Astrocyte (in vitro differentiated cells and primary cell): ENCODE measurements around the gene CEP131. TPM values are rescaled to one million over a fixed set of nuclear protein-coding genes. Genes with fewer than 3 reads are reported as not detected.

Experiments
- DNase-seq: peaks from one replicate; pipeline ENCODE4 v3.0.0-alpha.2; 2010; ENCODE audit warnings: low read depth
- FAIRE-seq: peaks from 2 replicates; lab custom pipeline; 2011; peaks lifted over from hg19 to GRCh38; lab: Jason Lieb, UNC
- H2AFZ ChIP-seq: 2 replicates; pipeline ENCODE4 v1.6.0; 2012; ENCODE audit warnings: low read depth, low read length, inconsistent platforms
- H3K27ac ChIP-seq: 2 replicates; pipeline ENCODE4 v1.5.1; 2011; ENCODE audit warnings: low read depth, low read length, inconsistent platforms
- H3K27me3 ChIP-seq: 2 replicates; pipeline ENCODE4 v1.6.0; 2011; ENCODE audit warnings: low read length, inconsistent platforms; ENCODE audit not compliant: insufficient read depth
- H3K36me3 ChIP-seq: 2 replicates; pipeline ENCODE4 v1.5.1; 2011; ENCODE audit warnings: low read length, inconsistent platforms; ENCODE audit not compliant: insufficient read depth
- H3K4me1 ChIP-seq: 2 replicates; pipeline ENCODE4 v1.5.1; 2011; ENCODE audit warnings: low read length, inconsistent platforms; ENCODE audit not compliant: insufficient read depth
- H3K4me2 ChIP-seq: 2 replicates; pipeline ENCODE4 v1.6.0; 2012; ENCODE audit warnings: low read length, inconsistent platforms
- H3K4me3 ChIP-seq: 2 replicates; pipeline ENCODE4 v1.5.1; 2011; ENCODE audit warnings: low read depth, mild to moderate bottlenecking, low read length, inconsistent platforms; ENCODE audit not compliant: insufficient read depth
- H3K79me2 ChIP-seq: 2 replicates; pipeline ENCODE4 v1.6.0; 2012; ENCODE audit warnings: mild to moderate bottlenecking, low read length, inconsistent platforms; ENCODE audit not compliant: insufficient read depth
- H3K9ac ChIP-seq: 2 replicates; pipeline ENCODE4 v1.6.0; 2012; ENCODE audit warnings: mild to moderate bottlenecking, low read length, inconsistent platforms
- H3K9me3 ChIP-seq: 2 replicates; pipeline ENCODE4 v1.5.1; 2012; ENCODE audit warnings: low read depth, mild to moderate bottlenecking, low read length, inconsistent platforms; ENCODE audit not compliant: insufficient read depth
- H4K20me1 ChIP-seq: 2 replicates; pipeline ENCODE4 v1.6.0; 2012; ENCODE audit warnings: low read length, inconsistent platforms; ENCODE audit not compliant: insufficient read depth
- H3K27ac Mint-ChIP-seq: one replicate; pipeline ENCODE4 v1.8.0; 2021; ENCODE audit warnings: mild to moderate bottlenecking, mixed read lengths; ENCODE audit not compliant: unreplicated experiment
- H3K27me3 Mint-ChIP-seq: one replicate; pipeline ENCODE4 v1.8.0; 2021; ENCODE audit warnings: low read depth, mixed read lengths; ENCODE audit not compliant: unreplicated experiment
- H3K36me3 Mint-ChIP-seq: one replicate; pipeline ENCODE4 v1.8.0; 2021; ENCODE audit warnings: low read depth, mixed read lengths; ENCODE audit not compliant: unreplicated experiment
- H3K4me1 Mint-ChIP-seq: one replicate; pipeline ENCODE4 v1.8.0; 2021; ENCODE audit warnings: low read depth, mixed read lengths; ENCODE audit not compliant: unreplicated experiment
- H3K4me3 Mint-ChIP-seq: one replicate; pipeline ENCODE4 v1.8.0; 2021; ENCODE audit warnings: mild to moderate bottlenecking, moderate library complexity, mixed read lengths; ENCODE audit not compliant: unreplicated experiment
- H3K9me3 Mint-ChIP-seq: one replicate; pipeline ENCODE4 v1.8.0; 2021; ENCODE audit warnings: mild to moderate bottlenecking, mixed read lengths; ENCODE audit not compliant: unreplicated experiment
- EZH2 ChIP-seq: IDR thresholded peaks from 2 replicates; pipeline ENCODE4 v1.6.1; 2012; ENCODE audit warnings: mild to moderate bottlenecking, low read length, inconsistent platforms; ENCODE audit not compliant: insufficient read depth
- total RNA-seq: library from RNA; stranded (reverse); gene quantifications from 2 replicates; pipeline ENCODE4 v1.2.1, GENCODE V29; 2021
- TF ChIP-seq, protein P1 (sequence below): IDR thresholded peaks from 2 replicates; pipeline ENCODE4 v1.5.1; 2011; ENCODE audit warnings: low read depth, mild to moderate bottlenecking, inconsistent platforms, low read length, moderate library complexity; ENCODE audit not compliant: insufficient read depth

The CEP131 gene
- total RNA-seq, 1 donor from 2014 or later: 5.8 TPM

GRCh38 chr17:81161536-81161935, 61.2 kb downstream of the CEP131 start:
- DNase-seq: no peak
- Histone ChIP-seq H3K4me1 (no peaks in the 10 kb centered on the region), H3K9me3 (no peaks in the 10 kb centered on the region), H4K20me1 (no peaks in the 10 kb centered on the region), H2AFZ (no peak overlapping the region), H3K9ac (no peak overlapping the region), H3K27me3 (peaks cover 4% of the 10 kb centered on the region), H3K36me3 (no peaks in the 10 kb centered on the region), H3K4me2 (no peak overlapping the region), H3K4me3 (no peak overlapping the region), H3K79me2 (no peaks in the 10 kb centered on the region), H3K27ac (no peak overlapping the region)
- H3K27ac Mint-ChIP-seq: no peak overlapping the region
- FAIRE-seq: no peak
- H3K4me1 Mint-ChIP-seq: no peaks in the 10 kb centered on the region
- H3K9me3 Mint-ChIP-seq: no peaks in the 10 kb centered on the region
- H3K4me3 Mint-ChIP-seq: no peak overlapping the region
- H3K27me3 Mint-ChIP-seq: peaks cover 26% of the 10 kb centered on the region
- no peak for TF ChIP-seq EZH2
- TF ChIP-seq, protein P1, sequence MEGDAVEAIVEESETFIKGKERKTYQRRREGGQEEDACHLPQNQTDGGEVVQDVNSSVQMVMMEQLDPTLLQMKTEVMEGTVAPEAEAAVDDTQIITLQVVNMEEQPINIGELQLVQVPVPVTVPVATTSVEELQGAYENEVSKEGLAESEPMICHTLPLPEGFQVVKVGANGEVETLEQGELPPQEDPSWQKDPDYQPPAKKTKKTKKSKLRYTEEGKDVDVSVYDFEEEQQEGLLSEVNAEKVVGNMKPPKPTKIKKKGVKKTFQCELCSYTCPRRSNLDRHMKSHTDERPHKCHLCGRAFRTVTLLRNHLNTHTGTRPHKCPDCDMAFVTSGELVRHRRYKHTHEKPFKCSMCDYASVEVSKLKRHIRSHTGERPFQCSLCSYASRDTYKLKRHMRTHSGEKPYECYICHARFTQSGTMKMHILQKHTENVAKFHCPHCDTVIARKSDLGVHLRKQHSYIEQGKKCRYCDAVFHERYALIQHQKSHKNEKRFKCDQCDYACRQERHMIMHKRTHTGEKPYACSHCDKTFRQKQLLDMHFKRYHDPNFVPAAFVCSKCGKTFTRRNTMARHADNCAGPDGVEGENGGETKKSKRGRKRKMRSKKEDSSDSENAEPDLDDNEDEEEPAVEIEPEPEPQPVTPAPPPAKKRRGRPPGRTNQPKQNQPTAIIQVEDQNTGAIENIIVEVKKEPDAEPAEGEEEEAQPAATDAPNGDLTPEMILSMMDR: no peak
- H3K36me3 Mint-ChIP-seq: no peaks in the 10 kb centered on the region

DNA sequence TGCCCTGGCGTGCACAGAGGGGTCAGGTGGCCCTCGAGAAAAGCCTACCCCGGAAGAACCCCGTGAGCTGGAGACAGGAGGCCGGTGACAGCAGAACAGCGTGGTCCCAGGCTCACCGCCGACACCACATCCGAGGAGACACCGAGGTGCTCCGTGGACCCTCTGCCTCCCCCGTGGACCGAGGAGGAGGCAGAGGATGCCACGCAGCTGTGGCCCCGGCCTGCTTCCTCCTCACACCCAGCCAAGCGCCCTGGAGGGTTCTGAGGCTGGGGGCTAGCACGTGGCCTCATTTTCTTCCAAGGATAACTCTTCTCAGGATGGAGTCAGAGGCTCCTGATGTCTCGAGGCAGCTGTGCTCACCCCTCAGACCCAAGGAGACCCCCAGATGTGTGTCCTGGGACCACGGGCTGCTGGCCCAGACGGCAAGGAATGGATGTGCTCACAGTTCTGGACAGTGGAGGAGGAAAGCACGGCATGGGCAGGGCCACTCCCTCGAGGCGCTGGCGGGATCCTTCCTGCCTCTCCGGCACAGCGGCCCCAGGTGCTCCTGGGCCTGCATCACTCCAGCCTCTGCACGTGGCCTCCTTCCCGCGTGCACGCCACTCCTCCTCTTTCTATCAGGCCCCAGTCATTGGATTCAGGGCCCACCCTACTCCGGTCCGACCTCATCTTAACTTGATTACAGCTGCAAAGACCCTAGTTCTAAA, 61.9 kb downstream of the CEP131 start:
- Histone ChIP-seq H3K27ac (no peak overlapping the region), H3K9me3 (no peaks in the 10 kb centered on the region), H3K4me1 (no peaks in the 10 kb centered on the region), H3K79me2 (no peaks in the 10 kb centered on the region), H2AFZ (no peak overlapping the region), H3K27me3 (peaks cover 3% of the 10 kb centered on the region), H3K4me3 (no peak overlapping the region), H3K36me3 (no peaks in the 10 kb centered on the region), H4K20me1 (no peaks in the 10 kb centered on the region), H3K9ac (no peak overlapping the region), H3K4me2 (no peak overlapping the region)
- H3K4me3 Mint-ChIP-seq: no peak overlapping the region
- no peaks in the 10 kb centered on the region for H3K4me1 Mint-ChIP-seq
- FAIRE-seq (no peak), DNase-seq (no peak)
- H3K36me3 Mint-ChIP-seq: no peaks in the 10 kb centered on the region
- no peak overlapping the region for H3K27ac Mint-ChIP-seq
- peaks cover 26% of the 10 kb centered on the region for H3K27me3 Mint-ChIP-seq
- no peak for TF ChIP-seq EZH2
- TF ChIP-seq, protein P1: no peak
- H3K9me3 Mint-ChIP-seq: no peaks in the 10 kb centered on the region

- H3K9me3 ChIP-seq: no peaks in the 10 kb centered on the region
- FAIRE-seq: no peak
Measured at GRCh38 chr17:81160306-81160705, 62.5 kb downstream of the CEP131 start.

More at GRCh38 chr17:81160306-81160705, 62.5 kb downstream of the CEP131 start:
- H3K4me2 ChIP-seq: no peak overlapping the region
- H4K20me1 ChIP-seq: no peaks in the 10 kb centered on the region
- Mint-ChIP-seq H3K9me3 (no peaks in the 10 kb centered on the region), H3K4me3 (no peak overlapping the region), H3K27me3 (peaks cover 26% of the 10 kb centered on the region), H3K36me3 (no peaks in the 10 kb centered on the region), H3K27ac (no peak overlapping the region), H3K4me1 (no peaks in the 10 kb centered on the region)
- no peak overlapping the region for H3K27ac ChIP-seq
- TF ChIP-seq, protein P1: no peak
- TF ChIP-seq EZH2: no peak
- no peak overlapping the region for H3K4me3 ChIP-seq
- no peak overlapping the region for H2AFZ ChIP-seq
- no peaks in the 10 kb centered on the region for H3K36me3 ChIP-seq
- H3K4me1 ChIP-seq: no peaks in the 10 kb centered on the region
- H3K9ac ChIP-seq: no peak overlapping the region
- peaks cover under 1% of the 10 kb centered on the region for H3K27me3 ChIP-seq
- no peaks in the 10 kb centered on the region for H3K79me2 ChIP-seq
- DNase-seq: no peak
